ENCODE results near the gene ACOT12. TPM values are rescaled to one million over a fixed set of nuclear protein-coding genes. Genes with fewer than 3 reads are reported as not detected.

ACOT12 gene
- total and polyA plus RNA-seq, 2 experiments from 2014 or later: not detected

- H3K27me3 ChIP-seq: no peaks in the 10 kb centered on the region
- no peaks in the 10 kb centered on the region for H3K4me1 ChIP-seq (ENCODE audit: low read depth)
- H3K4me3 ChIP-seq: no peak overlapping the region
- H3K27ac ChIP-seq: no peak overlapping the region
- TF ChIP-seq CTCF (IDR thresholded peaks at IDR 0.05; ENCODE audit: low read depth, low read length): no peak
- H3K9me3 ChIP-seq (ENCODE audit: low read depth): no peaks in the 10 kb centered on the region
- no peaks in the 10 kb centered on the region for H3K36me3 ChIP-seq
- no peak for DNase-seq (ENCODE audit: low read depth in 1 of 2, low spot score in 1 of 2)
These were observed 38.4 kb downstream of the ACOT12 start for GRCh38 chr5:81355291-81356251.

- H3K36me3 ChIP-seq: no peaks in the 10 kb centered on the region
- no peaks in the 10 kb centered on the region for H3K4me1 ChIP-seq (ENCODE audit: low read depth)
- TF ChIP-seq CTCF (IDR thresholded peaks at IDR 0.05; ENCODE audit: low read depth, low read length): no peak
- no peaks in the 10 kb centered on the region for H3K27me3 ChIP-seq
- no peak overlapping the region for H3K27ac ChIP-seq
- H3K4me3 ChIP-seq: no peak overlapping the region
- no peak for DNase-seq (ENCODE audit: low read depth in 1 of 2, low spot score in 1 of 2)
- no peaks in the 10 kb centered on the region for H3K9me3 ChIP-seq (ENCODE audit: low read depth)
These were observed 39.8 kb downstream of the ACOT12 start for GRCh38 chr5:81354093-81354492.

GRCh38 chr5:81353189-81353588 lies 40.7 kb downstream of the ACOT12 start:
- Histone ChIP-seq H3K27ac (no peak overlapping the region), H3K4me3 (no peak overlapping the region), H3K27me3 (no peaks in the 10 kb centered on the region), H3K36me3 (no peaks in the 10 kb centered on the region), H3K4me1 (ENCODE audit: low read depth) (no peaks in the 10 kb centered on the region), H3K9me3 (ENCODE audit: low read depth) (no peaks in the 10 kb centered on the region)
- no peak for DNase-seq (ENCODE audit: low read depth in 1 of 2, low spot score in 1 of 2)
- TF ChIP-seq CTCF (IDR thresholded peaks at IDR 0.05; ENCODE audit: low read depth, low read length): no peak

DNA sequence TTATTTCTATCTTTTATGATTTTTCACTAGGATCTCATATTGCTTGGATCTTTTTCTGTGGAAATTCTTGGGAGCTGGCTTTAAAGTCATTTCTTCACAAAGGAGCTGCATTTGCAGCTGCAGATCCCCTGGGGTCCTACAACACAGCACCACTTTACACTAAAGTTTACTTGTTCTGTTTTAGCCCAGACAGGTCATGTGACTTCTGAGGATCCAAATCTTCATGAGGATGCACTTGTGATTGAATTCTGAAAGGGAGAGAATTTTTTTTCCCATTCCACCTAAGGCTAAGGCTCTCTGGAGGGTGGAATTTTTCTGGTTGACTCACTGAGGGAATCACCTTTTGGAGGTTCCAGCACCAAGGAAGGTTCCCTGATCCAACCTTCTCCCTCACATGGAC lies 43.4 kb downstream of the ACOT12 start:
- Histone ChIP-seq H3K4me1 (ENCODE audit: low read depth) (no peaks in the 10 kb centered on the region), H3K9me3 (ENCODE audit: low read depth) (no peaks in the 10 kb centered on the region), H3K27ac (no peak overlapping the region), H3K36me3 (no peaks in the 10 kb centered on the region), H3K27me3 (no peaks in the 10 kb centered on the region), H3K4me3 (no peak overlapping the region)
- no peak for TF ChIP-seq CTCF (IDR thresholded peaks at IDR 0.05; ENCODE audit: low read depth, low read length)
- DNase-seq (ENCODE audit: low read depth in 1 of 2, low spot score in 1 of 2): no peak

DNA sequence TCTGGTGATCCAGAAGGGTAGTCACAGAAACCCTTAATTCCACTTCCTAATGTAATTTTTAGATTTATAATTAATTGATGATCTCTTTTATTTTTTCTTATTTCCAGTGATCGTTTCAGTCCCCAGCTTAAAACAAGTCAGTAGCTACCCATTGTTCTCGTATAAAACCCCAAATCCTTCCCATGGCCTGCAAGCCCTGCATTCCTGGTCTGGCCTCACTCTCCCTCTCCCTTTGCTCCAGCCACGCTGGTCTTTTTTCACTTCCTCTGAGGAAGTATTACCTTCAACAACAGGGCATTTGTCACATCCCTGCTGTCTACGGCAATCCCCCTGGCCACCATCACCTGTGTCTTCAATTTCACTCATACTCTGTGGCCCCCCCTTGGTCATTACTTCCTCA lies 44.8 kb downstream of the ACOT12 start:
- H3K4me3 ChIP-seq: no peak overlapping the region
- H3K27me3 ChIP-seq: no peaks in the 10 kb centered on the region
- H3K9me3 ChIP-seq (ENCODE audit: low read depth): no peaks in the 10 kb centered on the region
- H3K27ac ChIP-seq: no peak overlapping the region
- H3K36me3 ChIP-seq: no peaks in the 10 kb centered on the region
- no peak for DNase-seq (ENCODE audit: low read depth in 1 of 2, low spot score in 1 of 2)
- TF ChIP-seq CTCF (IDR thresholded peaks at IDR 0.05; ENCODE audit: low read depth, low read length): no peak
- no peaks in the 10 kb centered on the region for H3K4me1 ChIP-seq (ENCODE audit: low read depth)

All from cardiac muscle cell (in vitro differentiated cells and primary cell).